IPS-18c (cell line): ENCODE data around the gene CYP3A5.
A peak's percentile ranks its signal among the peaks of the same experiment; 100 is the strongest.

Experiments
- H3K4me3 ChIP-seq: 2 replicates; pipeline ENCODE4 v1.7.0; 2013; ENCODE audit warnings: low read depth, mild to moderate bottlenecking, low read length, moderate library complexity; ENCODE audit not compliant: insufficient read depth
- H3K9me3 ChIP-seq: one replicate; pipeline ENCODE4 v1.6.1; 2013; ENCODE audit warnings: mild to moderate bottlenecking, low read length, moderate library complexity; ENCODE audit not compliant: control insufficient read depth, insufficient read depth

Gene CYP3A5

GRCh38 chr7:99625321-99625720, 54.5 kb downstream of the CYP3A5 start:
- Histone ChIP-seq H3K9me3 (no peaks in the 10 kb centered on the region), H3K4me3 (no peak overlapping the region)

GRCh38 chr7:99624484-99624883, 55.3 kb downstream of the CYP3A5 start:
- Histone ChIP-seq H3K4me3 (no peak overlapping the region), H3K9me3 (no peaks in the 10 kb centered on the region)

DNA sequence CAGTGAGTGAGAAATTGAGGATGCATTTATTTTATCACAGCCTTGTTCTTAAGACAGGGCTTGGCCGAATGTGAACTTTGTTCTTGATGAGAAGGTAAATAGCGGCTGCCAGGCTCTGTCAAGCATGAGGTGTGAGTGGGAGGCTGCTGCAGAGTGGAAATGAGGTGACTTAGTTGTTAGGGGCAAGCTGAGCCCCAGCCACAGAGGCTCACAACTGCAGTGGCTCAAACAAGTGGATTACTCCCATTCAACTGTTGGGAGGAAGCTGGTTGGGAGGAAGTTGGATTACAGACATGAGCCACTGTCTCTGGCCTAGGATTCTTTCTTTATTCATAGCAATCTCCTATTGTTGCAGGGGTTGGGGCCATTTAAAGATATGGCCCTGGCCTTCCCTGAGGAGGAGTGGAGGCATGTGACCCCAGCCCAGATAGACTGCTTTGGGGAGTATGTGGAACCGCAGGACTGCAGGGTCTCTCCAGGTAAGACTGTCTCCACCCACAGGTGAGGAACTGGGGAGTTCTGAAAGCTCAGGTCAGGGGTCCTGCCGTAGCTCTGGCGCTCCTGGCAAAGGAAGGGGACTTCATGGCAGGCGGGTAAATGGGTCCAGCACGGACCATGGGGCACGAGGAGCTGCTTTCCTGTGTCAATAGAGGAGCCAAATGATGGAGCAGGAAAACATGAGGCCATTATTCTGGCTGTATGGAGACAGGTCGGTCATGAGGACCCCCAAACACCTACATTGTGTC, 55.9 kb downstream of the CYP3A5 start:
- Histone ChIP-seq H3K9me3 (no peaks in the 10 kb centered on the region), H3K4me3 (no peak overlapping the region)

DNA sequence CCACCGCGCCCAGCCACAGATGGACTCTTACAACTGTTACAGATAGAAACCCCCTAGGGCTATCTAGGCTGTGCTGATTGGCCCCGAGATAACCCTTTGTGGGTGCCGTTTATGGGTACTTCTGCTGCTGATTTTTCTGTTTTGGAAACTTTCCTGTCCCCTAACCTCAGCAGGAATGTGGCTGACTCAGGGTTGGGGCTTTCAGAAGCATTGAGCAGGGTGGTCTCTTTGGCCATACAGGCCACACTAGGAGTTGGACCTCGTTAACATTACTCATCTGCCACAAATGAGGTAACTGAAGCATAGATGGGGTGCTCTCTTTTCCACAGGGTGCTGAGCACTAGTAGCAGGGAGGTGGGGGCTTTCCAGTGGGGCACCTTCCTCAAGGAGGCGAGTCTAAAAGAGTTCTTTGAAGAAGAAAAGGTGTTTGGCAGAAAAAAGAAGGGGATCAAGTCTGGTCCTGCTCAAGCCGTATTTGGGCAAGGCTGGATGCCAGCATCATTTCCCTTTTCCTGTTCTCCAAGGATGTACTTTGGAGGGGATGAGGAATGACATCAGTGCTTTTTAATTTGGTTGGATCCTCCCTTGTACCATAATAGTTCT, 56.6 kb downstream of the CYP3A5 start:
- no peak overlapping the region for H3K4me3 ChIP-seq

DNA sequence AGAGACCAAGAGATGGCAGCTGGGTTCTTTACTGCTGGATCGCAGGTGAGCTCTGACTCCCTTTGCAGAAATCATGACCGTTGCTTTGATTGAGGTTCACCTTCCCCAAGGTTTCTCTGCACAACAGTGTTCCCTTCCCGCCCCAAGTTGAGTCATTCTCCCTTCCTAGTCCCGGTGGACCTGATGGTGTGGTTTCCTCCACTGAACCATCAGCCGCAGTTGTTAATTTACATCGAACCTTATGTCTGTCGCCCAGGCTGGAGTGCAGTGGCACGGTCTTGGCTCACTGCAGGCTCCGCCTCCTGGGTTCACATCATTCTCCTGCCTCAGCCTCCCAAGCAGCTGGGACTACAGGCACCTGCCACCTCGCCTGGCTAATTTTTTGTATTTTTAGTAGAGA, 57.2 kb downstream of the CYP3A5 start:
- Histone ChIP-seq H3K4me3 (no peak overlapping the region), H3K9me3 (no peaks in the 10 kb centered on the region)

More for the DNA sequence above, 56.6 kb downstream of the CYP3A5 start:
- no peaks in the 10 kb centered on the region for H3K9me3 ChIP-seq

GRCh38 chr7:99621271-99621670, 58.5 kb downstream of the CYP3A5 start:
- Histone ChIP-seq H3K4me3 (no peak overlapping the region), H3K9me3 (no peaks in the 10 kb centered on the region)

- Histone ChIP-seq H3K9me3 (no peaks in the 10 kb centered on the region), H3K4me3 (no peak overlapping the region)
Observed at GRCh38 chr7:99619571-99620130, 60.1 kb downstream of the CYP3A5 start.

DNA sequence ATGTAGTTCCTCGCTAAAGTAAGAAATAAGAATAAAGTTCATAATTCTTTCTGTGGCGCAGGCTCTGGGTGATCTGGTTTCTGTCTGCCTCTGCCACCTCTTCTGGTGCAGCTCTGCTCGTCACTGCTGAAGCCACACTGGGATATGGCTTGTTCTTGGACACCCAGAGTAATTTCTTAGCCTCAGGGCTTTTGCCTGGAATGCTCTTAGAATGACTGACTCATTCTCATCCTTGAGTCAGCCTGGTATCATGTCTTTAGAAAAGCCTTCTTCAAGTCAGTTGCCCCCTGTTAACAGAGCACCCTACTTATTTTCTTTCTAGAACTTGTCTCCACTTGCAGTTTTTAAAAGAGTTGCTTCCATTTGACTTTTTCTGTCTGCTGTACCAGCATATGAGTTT, 61.1 kb downstream of the CYP3A5 start:
- no peaks in the 10 kb centered on the region for H3K9me3 ChIP-seq
- no peak overlapping the region for H3K4me3 ChIP-seq

- H3K4me3 ChIP-seq: peak overlapping the region; percentile 93
Observed at GRCh38 chr7:99617192-99617781, 62.5 kb downstream of the CYP3A5 start.

GRCh38 chr7:99616359-99617191, 63.2 kb downstream of the CYP3A5 start, which contains the start of gene ZSCAN25:
Gene ZSCAN25, plus strand, starts transcription at chr7:99616946. Its CDS starts 2,661 bp downstream, at chr7:99619607.
- H3K9me3 ChIP-seq: no peaks in the 10 kb centered on the region
- peak within 1 kb of the TSS; percentile 93 for H3K4me3 ChIP-seq

More at GRCh38 chr7:99617192-99617781, 62.5 kb downstream of the CYP3A5 start:
- no peaks in the 10 kb centered on the region for H3K9me3 ChIP-seq

GRCh38 chr7:99615989-99616358, 63.8 kb downstream of the CYP3A5 start:
- H3K4me3 ChIP-seq: peak overlapping the region; percentile 93
- no peaks in the 10 kb centered on the region for H3K9me3 ChIP-seq

GRCh38 chr7:99614495-99614894, 65.3 kb downstream of the CYP3A5 start:
- Histone ChIP-seq H3K4me3 (no peak overlapping the region), H3K9me3 (no peaks in the 10 kb centered on the region)

GRCh38 chr7:99607548-99607947, 72.2 kb downstream of the CYP3A5 start:
- no peak overlapping the region for H3K4me3 ChIP-seq

DNA sequence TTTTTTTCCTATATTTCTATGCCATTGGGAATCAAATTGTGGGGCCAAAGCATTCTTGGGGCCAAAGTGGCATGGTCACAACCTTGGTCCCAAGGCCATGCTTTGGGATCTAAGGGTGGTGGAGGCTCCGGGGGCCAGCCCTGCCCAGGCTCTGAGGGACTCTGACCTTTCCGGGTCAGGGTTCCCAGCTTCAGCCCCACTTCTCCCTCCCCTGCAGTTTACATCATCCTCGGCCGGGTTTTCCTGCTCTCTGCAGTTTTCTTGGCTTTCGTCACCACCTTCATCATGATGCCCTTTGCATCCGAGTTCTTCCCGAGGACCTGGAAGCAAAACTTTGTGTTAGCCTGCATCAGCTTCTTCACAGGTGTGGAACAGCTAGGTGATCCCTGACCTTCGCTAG, 73.3 kb downstream of the CYP3A5 start:
- Histone ChIP-seq H3K9me3 (no peaks in the 10 kb centered on the region), H3K4me3 (no peak overlapping the region)

More at GRCh38 chr7:99607548-99607947, 72.2 kb downstream of the CYP3A5 start:
- H3K9me3 ChIP-seq: no peaks in the 10 kb centered on the region

- Histone ChIP-seq H3K4me3 (no peak overlapping the region), H3K9me3 (no peaks in the 10 kb centered on the region)
Observed at GRCh38 chr7:99605527-99605926, 74.3 kb downstream of the CYP3A5 start.

DNA sequence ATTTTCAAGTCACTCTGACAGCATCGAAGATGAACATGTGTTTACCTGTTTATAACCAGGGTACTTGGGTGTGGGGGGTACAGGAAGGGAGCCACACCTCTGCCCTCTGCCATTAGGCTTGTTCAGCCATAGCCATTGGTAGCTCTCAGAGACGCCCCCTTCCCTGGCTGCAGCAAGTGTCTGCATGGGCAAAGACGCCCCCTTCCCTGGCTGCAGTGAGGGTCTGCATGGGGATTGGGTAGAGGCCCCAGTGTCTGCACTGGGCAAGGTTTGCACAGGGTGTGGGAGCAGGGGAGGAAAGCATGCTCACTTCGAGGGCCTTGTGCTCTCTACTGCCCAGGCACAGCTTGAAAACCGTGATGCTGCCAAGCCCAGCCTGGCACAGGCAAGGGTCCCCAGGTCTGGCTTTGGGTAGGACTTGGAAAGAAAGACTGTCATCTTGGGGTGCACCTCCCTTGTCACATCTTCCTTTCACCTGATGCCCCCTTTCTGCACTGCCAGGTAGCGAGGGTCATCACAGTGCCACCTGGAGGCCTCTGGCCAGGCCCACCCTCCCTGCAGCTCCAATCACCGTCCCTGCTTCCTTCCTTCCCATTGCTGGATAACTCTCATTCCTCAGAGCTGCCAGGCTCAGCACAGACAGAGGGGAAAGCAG, 78.0 kb downstream of the CYP3A5 start:
- no peaks in the 10 kb centered on the region for H3K9me3 ChIP-seq

DNA sequence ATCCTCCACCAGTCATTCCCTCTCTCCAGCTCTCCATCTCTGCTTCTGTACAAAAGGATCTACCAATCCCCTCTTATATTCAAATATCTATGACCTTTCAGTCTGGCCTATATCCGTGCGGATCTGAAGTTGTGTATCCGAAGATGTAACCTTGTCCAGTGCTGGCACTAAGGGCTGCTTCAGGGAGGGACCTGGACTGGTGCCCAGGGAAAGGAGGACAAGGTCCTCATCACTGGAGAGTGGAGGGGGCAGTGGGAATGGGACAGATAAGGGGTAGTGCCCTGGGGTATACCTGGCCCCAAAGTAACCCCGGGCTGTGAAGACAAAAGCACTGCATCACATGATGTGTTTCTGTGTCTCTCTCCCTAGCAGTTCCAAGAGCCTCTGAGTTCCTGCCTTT, 80.0 kb downstream of the CYP3A5 start:
- Histone ChIP-seq H3K4me3 (no peak overlapping the region), H3K9me3 (no peaks in the 10 kb centered on the region)

More for the DNA sequence above, 78.0 kb downstream of the CYP3A5 start:
- H3K4me3 ChIP-seq: no peak overlapping the region
